Measurements from ENCODE around the gene NUP98.

The NUP98 gene

GRCh38 chr11:3732671-3733436 is 64.5 kb downstream of the NUP98 start:
- FAIRE-seq = no peak

GRCh38 chr11:3723014-3723708 is 74.2 kb downstream of the NUP98 start:
- FAIRE-seq = no peak

GRCh38 chr11:3722100-3722499 is 75.3 kb downstream of the NUP98 start:
- FAIRE-seq = no peak

GRCh38 chr11:3720997-3721396 is 76.4 kb downstream of the NUP98 start:
- FAIRE-seq = no peak

GRCh38 chr11:3712274-3712673 is 85.1 kb downstream of the NUP98 start:
- no peak for FAIRE-seq

- FAIRE-seq = no peak
These were observed 86.7 kb downstream of the NUP98 start for GRCh38 chr11:3710485-3711259.

GRCh38 chr11:3709977-3710376 is 87.4 kb downstream of the NUP98 start:
- FAIRE-seq = no peak

GRCh38 chr11:3707176-3707575 is 90.2 kb downstream of the NUP98 start:
- no peak for FAIRE-seq

GRCh38 chr11:3703383-3703782 is 94.0 kb downstream of the NUP98 start:
- no peak for FAIRE-seq

GRCh38 chr11:3700910-3701309 is 96.4 kb downstream of the NUP98 start:
- FAIRE-seq = no peak

- FAIRE-seq = no peak
These were observed 96.9 kb downstream of the NUP98 start for GRCh38 chr11:3700410-3700809.

GRCh38 chr11:3686751-3687150 is 110.6 kb downstream of the NUP98 start:
- no peak for FAIRE-seq

GRCh38 chr11:3685923-3686322 is 111.4 kb downstream of the NUP98 start:
- FAIRE-seq = no peak

GRCh38 chr11:3684819-3685172 is 112.6 kb downstream of the NUP98 start:
- FAIRE-seq = no peak

GRCh38 chr11:3684129-3684818 is 113.1 kb downstream of the NUP98 start:
- FAIRE-seq = no peak

- no peak for FAIRE-seq
These were observed 114.3 kb downstream of the NUP98 start for GRCh38 chr11:3683039-3683438.

GRCh38 chr11:3679077-3679476 is 118.3 kb downstream of the NUP98 start:
- FAIRE-seq = no peak

GRCh38 chr11:3675971-3676370 is 121.4 kb downstream of the NUP98 start:
- no peak for FAIRE-seq

- no peak for FAIRE-seq
These were observed 123.2 kb downstream of the NUP98 start for GRCh38 chr11:3674189-3674588.

- FAIRE-seq = no peak
These were observed 125.8 kb downstream of the NUP98 start, which contains the start of gene CHRNA10 for GRCh38 chr11:3671334-3672254. TSS of gene CHRNA10 (minus strand) at chr11:3671384. CDS start at chr11:3671312, 72 bp downstream.

- FAIRE-seq = no peak
These were observed 127.6 kb downstream of the NUP98 start for GRCh38 chr11:3669742-3670183.

GRCh38 chr11:3669128-3669527 is 128.2 kb downstream of the NUP98 start:
- FAIRE-seq = no peak

Measured in colon (tissue), 2 donors.